Endothelial cell of umbilical vein (primary cell): ENCODE measurements around the gene KCNJ6. TPM values are rescaled to one million over a fixed set of nuclear protein-coding genes. Genes with fewer than 3 reads are reported as not detected.

Experiments
- BruUV-seq: library from RNA; stranded (reverse); fragments of 400-500 nt; replicated peaks from 2 replicates; lab custom pipeline; 2021; lab: Mats Ljungman, UMichigan
- CTCF ChIA-PET: fragments of 300-600, 350-600 bp; sonication (Branson Sonifier 250); formaldehyde crosslinking; loops from one replicate; lab custom pipeline; 2021; ENCODE audit warnings: antibody characterized with exemption, inconsistent platforms; lab: Charles Lee
- POLR2A ChIA-PET: fragments of 300-600, 350-600 bp; sonication (Branson Sonifier 250); formaldehyde crosslinking; loops from one replicate; lab custom pipeline; 2021; ENCODE audit warnings: antibody characterized with exemption, inconsistent platforms; lab: Charles Lee
- DNase-seq: peaks from one replicate; pipeline ENCODE4 v3.0.0-alpha.2; 2011; ENCODE audit warnings: low read depth, low spot score
- FAIRE-seq: peaks from 2 replicates; lab custom pipeline; 2011; peaks lifted over from hg19 to GRCh38; lab: Jason Lieb, UNC
- H2AFZ ChIP-seq: 2 replicates; pipeline ENCODE4 v1.6.0; 2012; ENCODE audit warnings: low read depth, low read length, control low read depth, inconsistent platforms
- H3K27ac ChIP-seq: 2 replicates; pipeline ENCODE4 v1.5.1; 2011; ENCODE audit warnings: low read depth, mild to moderate bottlenecking, control low read depth, low read length, moderate library complexity; ENCODE audit not compliant: insufficient read depth
- H3K27me3 ChIP-seq, 2 experiments: 2 replicates each; pipeline versions ENCODE4 v1.6.0 to v1.6.1; 2011; ENCODE audit warnings: low read length in 2 of 2, mixed read lengths in 1 of 2; ENCODE audit not compliant: control insufficient read depth in 2 of 2, insufficient read depth in 2 of 2
- H3K36me3 ChIP-seq, 2 experiments: 2 replicates in 1 of 2; 3 replicates in 1 of 2; pipeline ENCODE4 v1.5.1; 2011; ENCODE audit warnings: low read length in 2 of 2, mild to moderate bottlenecking in 1 of 2, moderate library complexity in 1 of 2; ENCODE audit not compliant: control insufficient read depth in 2 of 2, insufficient read depth in 2 of 2; ENCODE audit errors: extremely low read depth in 1 of 2
- H3K4me1 ChIP-seq: 3 replicates; pipeline ENCODE4 v1.5.1; 2011; ENCODE audit warnings: mild to moderate bottlenecking, low read length; ENCODE audit not compliant: control insufficient read depth, insufficient read depth; ENCODE audit errors: extremely low read depth
- H3K4me2 ChIP-seq: 2 replicates; pipeline ENCODE4 v1.6.1; 2011; ENCODE audit warnings: low read length, control low read depth, mixed read lengths; ENCODE audit not compliant: insufficient read depth
- H3K4me3 ChIP-seq, 3 experiments: fragments of 200-600 bp in 1 of 3; sonication (generic), shearing (Covaris generic) in 1 of 3; replicated peaks in 1 of 3; 2 replicates each; pipeline ENCODE4 v1.5.1; 2011 to 2016; ENCODE audit warnings: control low read depth in 3 of 3, low read length in 3 of 3, mild to moderate bottlenecking in 2 of 3, inconsistent platforms in 1 of 3, low read depth in 1 of 3, moderate library complexity in 1 of 3; ENCODE audit not compliant: insufficient read depth in 1 of 3
- H3K79me2 ChIP-seq: 2 replicates; pipeline ENCODE4 v1.6.0; 2012; ENCODE audit warnings: low read length, inconsistent platforms; ENCODE audit not compliant: control insufficient read depth, insufficient read depth
- H3K9ac ChIP-seq: replicated peaks from 2 replicates; pipeline ENCODE3; 2011; ENCODE audit warnings: low read length, control low read depth; ENCODE audit not compliant: insufficient read depth; ENCODE audit errors: extremely low read depth
- H3K9me1 ChIP-seq: replicated peaks from 3 replicates; pipeline ENCODE4 v1.6.0; 2011; ENCODE audit warnings: mild to moderate bottlenecking, low read length; ENCODE audit not compliant: control insufficient read depth, insufficient read depth; ENCODE audit errors: extremely low read depth
- H3K9me3 ChIP-seq: replicated peaks from 2 replicates; pipeline ENCODE4 v1.5.1; 2012; ENCODE audit warnings: low read length, inconsistent platforms; ENCODE audit not compliant: control insufficient read depth, insufficient read depth
- H4K20me1 ChIP-seq: replicated peaks from 2 replicates; pipeline ENCODE3; 2011; ENCODE audit warnings: mild to moderate bottlenecking, low read length; ENCODE audit not compliant: control insufficient read depth, insufficient read depth; ENCODE audit errors: extremely low read depth
- EZH2 ChIP-seq: IDR thresholded peaks from 2 replicates; pipeline ENCODE4 v1.6.1; 2012; ENCODE audit warnings: borderline replicate concordance, low read depth, mild to moderate bottlenecking, moderate library complexity, low read length, inconsistent platforms; ENCODE audit not compliant: severe bottlenecking
- FOS ChIP-seq: IDR thresholded peaks from 2 replicates; pipeline ENCODE4 v1.6.1; 2011; ENCODE audit warnings: mild to moderate bottlenecking, low read length, moderate library complexity, borderline replicate concordance; ENCODE audit not compliant: insufficient read depth
- GATA2 ChIP-seq: IDR thresholded peaks from 2 replicates; pipeline ENCODE4 v1.7.0; 2011; ENCODE audit warnings: low read depth, mild to moderate bottlenecking, moderate library complexity, mixed read lengths, low read length; ENCODE audit not compliant: insufficient read length, insufficient read depth
- JUN ChIP-seq: IDR thresholded peaks from 2 replicates; pipeline ENCODE4 v1.6.1; 2011; ENCODE audit warnings: borderline replicate concordance, low read depth; ENCODE audit not compliant: insufficient read length, insufficient read depth
- MAX ChIP-seq: IDR thresholded peaks from 2 replicates; pipeline ENCODE4 v1.6.1; 2011; ENCODE audit not compliant: insufficient read depth, insufficient read length
- MYC ChIP-seq: IDR thresholded peaks from one replicate; pipeline ENCODE4 v1.6.1; 2011; ENCODE audit warnings: mild to moderate bottlenecking, low read depth, low read length
- POLR2A ChIP-seq: IDR thresholded peaks from 2 replicates; pipeline ENCODE4 v1.6.1; 2012; ENCODE audit warnings: low read depth, mild to moderate bottlenecking, control low read depth, low read length
- POLR2AphosphoS5 ChIP-seq: IDR thresholded peaks from 2 replicates; pipeline ENCODE4 v1.6.1; 2012; ENCODE audit warnings: low read depth, mild to moderate bottlenecking, control low read depth, low read length, moderate library complexity; ENCODE audit not compliant: insufficient read depth
- dilution Hi-C: fragments of 300-500 bp; cut with MboI; formaldehyde crosslinking; loops from one replicate; pipeline ENCODE4 v1.15.0; 2019; ENCODE audit warnings: low sequenced_read_pairs; ENCODE audit not compliant: extremely low pct_ligation_motif_present
- intact Hi-C: fragments of 100-400 bp; cut with micrococcal nuclease; formaldehyde crosslinking; loops from one replicate; pipeline ENCODE4 v1.10.0; 2022
- polyA plus RNA-seq, 4 experiments: library from polyadenylated mRNA; depleted of rRNA in 3 of 4; stranded (reverse) in 3 of 4; unstranded in 1 of 4; fragments of >200 nt; gene quantifications; 2 replicates each; pipeline versions ENCODE4 v1.2.1 to v1.2.3, GENCODE V29; 2011 to 2012; ENCODE audit warnings: missing spikeins in 1 of 4
- total RNA-seq: library from RNA; stranded (reverse); gene quantifications from 2 replicates; pipeline ENCODE4 v1.2.3, GENCODE V29; 2021
- TF ChIP-seq, protein P1 (sequence below), 2 donors: IDR thresholded peaks; 1 replicate in 1 of 2; 2 replicates in 1 of 2; pipeline ENCODE4 v1.5.1; 2011; ENCODE audit warnings: low read length in 2 of 2, mild to moderate bottlenecking in 2 of 2, moderate library complexity in 2 of 2, control low read depth in 1 of 2, inconsistent platforms in 1 of 2, low read depth in 1 of 2; ENCODE audit not compliant: insufficient read depth in 1 of 2; ENCODE audit errors: extremely low read depth in 1 of 2

The KCNJ6 gene
- total and polyA plus RNA-seq, 2 donors (not counting 3 experiments of a cell fraction or from before 2014, with no cell fraction given) = not detected

DNA sequence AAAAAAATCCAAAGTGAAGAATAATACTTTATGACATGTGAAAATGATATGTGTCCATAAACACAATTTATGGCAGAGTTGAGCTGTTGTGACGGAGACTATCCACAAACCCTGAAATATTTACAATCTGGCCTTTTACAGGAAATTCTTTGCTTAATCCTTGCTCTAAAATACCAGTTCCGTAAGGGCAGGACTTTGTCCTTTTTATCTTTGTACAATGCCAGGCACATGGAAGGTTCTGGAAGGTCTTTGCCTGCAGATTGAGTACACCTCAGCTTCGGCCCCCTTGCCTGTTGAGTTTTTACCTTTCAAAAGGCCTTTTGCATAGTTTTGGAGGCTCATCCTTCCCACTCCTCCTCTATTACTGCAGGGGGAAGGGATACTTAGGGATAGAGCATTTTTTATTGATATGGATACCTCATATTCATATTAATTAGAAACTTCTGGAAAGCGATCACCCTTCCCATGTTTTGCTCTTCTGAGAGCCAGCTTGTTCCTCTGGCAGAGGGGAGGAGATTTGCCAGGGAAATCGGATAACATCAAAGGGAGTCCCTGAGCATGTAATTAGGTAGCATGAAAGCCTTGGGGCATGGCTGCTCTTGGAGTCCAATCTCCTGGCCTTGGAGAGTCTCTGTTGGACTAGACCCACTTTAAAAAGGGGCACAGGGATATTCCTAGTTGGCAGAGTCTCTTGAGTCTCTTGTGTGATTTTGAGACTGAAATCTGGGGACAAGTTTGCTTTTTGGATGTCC is 217.1 kb downstream of the KCNJ6 start:
- Histone ChIP-seq H3K4me3 (no peak overlapping the region), H3K27me3 (peaks cover 15 to 16% of the 10 kb centered on the region in 2 experiments), H3K36me3 (no peaks in the 10 kb centered on the region), H3K27ac (no peak overlapping the region), H3K79me2 (no peaks in the 10 kb centered on the region), H2AFZ (no peak overlapping the region), H3K9me1 (no peaks in the 10 kb centered on the region), H4K20me1 (no peaks in the 10 kb centered on the region), H3K9ac (no peak overlapping the region), H3K4me1 (no peaks in the 10 kb centered on the region), H3K4me2 (no peak overlapping the region), H3K9me3 (no peaks in the 10 kb centered on the region)
- dilution Hi-C loops = no loop called here
- BruUV-seq = no TSS peak
- ChIA-PET POLR2A (no interaction called here), CTCF (interaction anchor here (0.8 to 0.9 kb wide), 2 partner anchors 13 to 428 kb away, joined by 3 read pairs; no protein-coding TSS in a partner anchor)
- DNase-seq = no peak
- TF ChIP-seq EZH2 = no peak
- TF ChIP-seq, protein P1, sequence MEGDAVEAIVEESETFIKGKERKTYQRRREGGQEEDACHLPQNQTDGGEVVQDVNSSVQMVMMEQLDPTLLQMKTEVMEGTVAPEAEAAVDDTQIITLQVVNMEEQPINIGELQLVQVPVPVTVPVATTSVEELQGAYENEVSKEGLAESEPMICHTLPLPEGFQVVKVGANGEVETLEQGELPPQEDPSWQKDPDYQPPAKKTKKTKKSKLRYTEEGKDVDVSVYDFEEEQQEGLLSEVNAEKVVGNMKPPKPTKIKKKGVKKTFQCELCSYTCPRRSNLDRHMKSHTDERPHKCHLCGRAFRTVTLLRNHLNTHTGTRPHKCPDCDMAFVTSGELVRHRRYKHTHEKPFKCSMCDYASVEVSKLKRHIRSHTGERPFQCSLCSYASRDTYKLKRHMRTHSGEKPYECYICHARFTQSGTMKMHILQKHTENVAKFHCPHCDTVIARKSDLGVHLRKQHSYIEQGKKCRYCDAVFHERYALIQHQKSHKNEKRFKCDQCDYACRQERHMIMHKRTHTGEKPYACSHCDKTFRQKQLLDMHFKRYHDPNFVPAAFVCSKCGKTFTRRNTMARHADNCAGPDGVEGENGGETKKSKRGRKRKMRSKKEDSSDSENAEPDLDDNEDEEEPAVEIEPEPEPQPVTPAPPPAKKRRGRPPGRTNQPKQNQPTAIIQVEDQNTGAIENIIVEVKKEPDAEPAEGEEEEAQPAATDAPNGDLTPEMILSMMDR (IDR thresholded peaks at IDR 0.05; ENCODE audit: extremely low read depth in 1 of 2, insufficient read depth in 1 of 2, low read depth in 1 of 2, low read length in 2 of 2) = no peak
- TF ChIP-seq MYC = no peak
- TF ChIP-seq JUN = no peak
- TF ChIP-seq POLR2A = no peak
- TF ChIP-seq GATA2 = no peak
- TF ChIP-seq FOS = no peak
- TF ChIP-seq MAX = no peak
- TF ChIP-seq POLR2AphosphoS5 = no peak
- intact Hi-C loops = no loop called here
- FAIRE-seq = no peak
